ENCODE results near the gene HSD17B11.

DNA sequence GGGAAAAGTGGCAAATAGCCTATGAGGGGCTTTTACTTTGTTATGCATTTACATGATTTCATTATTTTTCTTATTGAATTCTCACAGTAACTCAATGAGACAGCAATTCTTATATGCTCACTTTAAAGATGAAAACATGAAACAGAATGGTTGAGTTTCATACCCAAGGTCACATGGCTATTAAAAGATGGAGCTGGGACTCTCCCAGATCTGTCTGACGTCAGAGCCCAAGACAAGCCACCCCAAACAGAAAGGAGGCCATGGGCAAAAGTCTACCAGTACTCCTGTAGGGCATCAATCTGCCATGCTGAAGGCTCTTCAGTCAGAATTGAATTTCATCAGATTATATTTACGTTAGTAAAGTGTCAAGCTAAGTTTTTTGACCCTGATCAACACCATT is 13.2 kb downstream of the HSD17B11 start:
- TF ChIP-seq, protein P1, sequence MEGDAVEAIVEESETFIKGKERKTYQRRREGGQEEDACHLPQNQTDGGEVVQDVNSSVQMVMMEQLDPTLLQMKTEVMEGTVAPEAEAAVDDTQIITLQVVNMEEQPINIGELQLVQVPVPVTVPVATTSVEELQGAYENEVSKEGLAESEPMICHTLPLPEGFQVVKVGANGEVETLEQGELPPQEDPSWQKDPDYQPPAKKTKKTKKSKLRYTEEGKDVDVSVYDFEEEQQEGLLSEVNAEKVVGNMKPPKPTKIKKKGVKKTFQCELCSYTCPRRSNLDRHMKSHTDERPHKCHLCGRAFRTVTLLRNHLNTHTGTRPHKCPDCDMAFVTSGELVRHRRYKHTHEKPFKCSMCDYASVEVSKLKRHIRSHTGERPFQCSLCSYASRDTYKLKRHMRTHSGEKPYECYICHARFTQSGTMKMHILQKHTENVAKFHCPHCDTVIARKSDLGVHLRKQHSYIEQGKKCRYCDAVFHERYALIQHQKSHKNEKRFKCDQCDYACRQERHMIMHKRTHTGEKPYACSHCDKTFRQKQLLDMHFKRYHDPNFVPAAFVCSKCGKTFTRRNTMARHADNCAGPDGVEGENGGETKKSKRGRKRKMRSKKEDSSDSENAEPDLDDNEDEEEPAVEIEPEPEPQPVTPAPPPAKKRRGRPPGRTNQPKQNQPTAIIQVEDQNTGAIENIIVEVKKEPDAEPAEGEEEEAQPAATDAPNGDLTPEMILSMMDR (IDR thresholded peaks at IDR 0.05) = no peak
- TF ChIP-seq EZH2 (IDR thresholded peaks at IDR 0.05; ENCODE audit: borderline replicate concordance, insufficient read depth, low read depth, low read length, poor library complexity, severe bottlenecking) = no peak
